HepG2 (cell line): Measurements from ENCODE around the gene TALDO1. TPM values are rescaled to one million over a fixed set of nuclear protein-coding genes. Genes with fewer than 3 reads are reported as not detected.
A peak's percentile ranks its signal among the peaks of the same experiment; 100 is the strongest.

Source experiments
- ATAC-seq: fragments of 200-7000 bp; cut with Tn5 transposase; 3 replicates; pipeline ENCODE4 v1.9.1; 2020; ENCODE audit warnings: mild to moderate bottlenecking, moderate library complexity
- BruUV-seq: library from RNA; stranded (reverse); fragments of 400-500 nt; replicated peaks from 2 replicates; lab custom pipeline; 2021; lab: Mats Ljungman, UMichigan
- CTCF ChIA-PET: fragments of 300-600 bp; formaldehyde crosslinking; extraction: SDS; loops from one replicate; lab custom pipeline; 2021; ENCODE audit warnings: low total read pairs, inconsistent platforms, low intra/inter-chr PET ratio; lab: Yijun Ruan, JAX
- POLR2A ChIA-PET: fragments of 350-600 bp; sonication (Branson Sonifier 250); formaldehyde crosslinking; loops from one replicate; lab custom pipeline; 2020; ENCODE audit warnings: antibody characterized with exemption, inconsistent platforms; lab: Yijun Ruan, JAX
- DNase-seq: peaks from one replicate; pipeline ENCODE4 v3.0.0-alpha.2; 2015; ENCODE audit warnings: low spot score
- FAIRE-seq: peaks from 3 replicates; lab custom pipeline; 2011; peaks lifted over from hg19 to GRCh38; lab: Jason Lieb, UNC
- H2AFZ ChIP-seq: one replicate; pipeline ENCODE4 v1.6.1; 2011; ENCODE audit warnings: low read length, inconsistent platforms
- H3K27ac ChIP-seq: fragments of 300-600 bp; 3 replicates; pipeline ENCODE4 v1.8.0; 2011; ENCODE audit warnings: mixed run types, mild to moderate bottlenecking, mixed read lengths, low read length, inconsistent platforms; ENCODE audit not compliant: insufficient read depth; ENCODE audit errors: extremely low read length
- H3K27me3 ChIP-seq, 2 experiments: fragments of 200-600 bp in 1 of 2; 2 replicates in 1 of 2; 3 replicates in 1 of 2; pipeline versions ENCODE4 v1.6.0 to v1.8.0; 2011; ENCODE audit warnings: low read length in 2 of 2, mild to moderate bottlenecking in 2 of 2, moderate library complexity in 2 of 2, inconsistent platforms in 1 of 2; ENCODE audit not compliant: insufficient read depth in 2 of 2, control insufficient read depth in 1 of 2
- H3K36me3 ChIP-seq, 2 experiments: fragments of 200-600 bp in 1 of 2; replicated peaks in 1 of 2; 2 replicates in 1 of 2; 3 replicates in 1 of 2; pipeline versions ENCODE4 v1.5.1 to v1.8.0; 2011; ENCODE audit warnings: low read length in 2 of 2, inconsistent platforms in 1 of 2; ENCODE audit not compliant: insufficient read depth in 2 of 2, control insufficient read depth in 1 of 2
- H3K4me1 ChIP-seq: 2 replicates; pipeline ENCODE4 v1.5.1; 2012; ENCODE audit warnings: low read length, inconsistent platforms; ENCODE audit not compliant: insufficient read depth
- H3K4me2 ChIP-seq: 2 replicates; pipeline ENCODE4 v1.6.0; 2011; ENCODE audit warnings: low read depth, low read length, inconsistent platforms
- H3K4me3 ChIP-seq, 3 experiments: fragments of 200-600 bp in 1 of 3; sonication (generic), shearing (Covaris generic) in 1 of 3; replicated peaks in 1 of 3; 2 replicates each; pipeline ENCODE4 v1.5.1; 2011 to 2016; ENCODE audit warnings: low read length in 3 of 3, inconsistent platforms in 2 of 3, low read depth in 2 of 3, mild to moderate bottlenecking in 2 of 3, control low read depth in 1 of 3, mixed read lengths in 1 of 3; ENCODE audit not compliant: insufficient read depth in 1 of 3
- H3K79me2 ChIP-seq: one replicate; pipeline ENCODE4 v1.6.1; 2011; ENCODE audit warnings: low read length, inconsistent platforms; ENCODE audit not compliant: insufficient read depth
- H3K9ac ChIP-seq: 2 replicates; pipeline ENCODE4 v1.6.0; 2011; ENCODE audit warnings: mild to moderate bottlenecking, low read depth, low read length, inconsistent platforms; ENCODE audit not compliant: insufficient read depth
- H3K9me3 ChIP-seq: 2 replicates; pipeline ENCODE4 v1.5.1; 2012; ENCODE audit warnings: mild to moderate bottlenecking, low read length
- H4K20me1 ChIP-seq: 2 replicates; pipeline ENCODE4 v1.6.0; 2011; ENCODE audit warnings: inconsistent platforms, mild to moderate bottlenecking, low read length, moderate library complexity; ENCODE audit not compliant: insufficient read depth
- AGO1 ChIP-seq: fragments of 200-400 bp; formaldehyde crosslinking; IDR thresholded peaks from 2 replicates; pipeline ENCODE4 v1.6.1; 2017; ENCODE audit warnings: mild to moderate bottlenecking, low read depth, low read length, moderate library complexity; ENCODE audit not compliant: poor library complexity, severe bottlenecking
- DPF2 ChIP-seq: sonication (generic); formaldehyde crosslinking; IDR thresholded peaks from 2 replicates; pipeline ENCODE4 v1.4.0; 2020; ENCODE audit warnings: mild to moderate bottlenecking, low read depth, missing genetic modification reagents, borderline replicate concordance
- HNRNPLL ChIP-seq: fragments of 200-400 bp; formaldehyde crosslinking; IDR thresholded peaks from 2 replicates; pipeline ENCODE4 v1.6.1; 2017; ENCODE audit warnings: mild to moderate bottlenecking, low read depth, low read length; ENCODE audit not compliant: poor library complexity, severe bottlenecking
- MIER3 ChIP-seq: IDR thresholded peaks from 2 replicates; pipeline ENCODE4 v1.6.1; 2016; ENCODE audit warnings: missing compliant biosample characterization, borderline replicate concordance
- TARDBP ChIP-seq: sonication (generic); formaldehyde crosslinking; IDR thresholded peaks from 2 replicates; pipeline ENCODE4 v1.8.0; 2022; ENCODE audit warnings: mild to moderate bottlenecking, missing genetic modification reagents
- TBX2 ChIP-seq: sonication (generic); formaldehyde crosslinking; IDR thresholded peaks from 2 replicates; pipeline ENCODE4 v1.5.0; 2020; ENCODE audit warnings: missing genetic modification reagents, mild to moderate bottlenecking, borderline replicate concordance
- ZBTB10 ChIP-seq: sonication (generic); formaldehyde crosslinking; IDR thresholded peaks from 2 replicates; pipeline ENCODE4 v1.4.0; 2020; ENCODE audit warnings: missing genetic modification reagents, borderline replicate concordance
- ZFX ChIP-seq: sonication (generic); formaldehyde crosslinking; IDR thresholded peaks from 2 replicates; pipeline ENCODE4 v1.4.0; 2020; ENCODE audit warnings: mild to moderate bottlenecking, low read depth, missing genetic modification reagents, moderate library complexity
- ZNF224 ChIP-seq: sonication (generic); formaldehyde crosslinking; IDR thresholded peaks from 2 replicates; pipeline ENCODE4 v1.5.0; 2020; ENCODE audit warnings: mild to moderate bottlenecking, missing genetic modification reagents
- ZNF225 ChIP-seq: sonication (generic); formaldehyde crosslinking; IDR thresholded peaks from 2 replicates; pipeline ENCODE4 v1.4.0; 2020; ENCODE audit warnings: mild to moderate bottlenecking, missing genetic modification reagents
- ZNF331 ChIP-seq: sonication (generic); formaldehyde crosslinking; IDR thresholded peaks from 2 replicates; pipeline ENCODE4 v1.4.0; 2020; ENCODE audit warnings: missing genetic modification reagents
- ZNF772 ChIP-seq: sonication (generic); formaldehyde crosslinking; IDR thresholded peaks from 2 replicates; pipeline ENCODE4 v1.5.0; 2020; ENCODE audit warnings: mild to moderate bottlenecking, missing genetic modification reagents
- WGBS: methylation state at CpG from one replicate; pipeline ENCODE4 v1.1.6; 2017; ENCODE audit warnings: low lambda C conversion rate; 5-methylcytosine and 5-hydroxymethylcytosine counted together
- in situ Hi-C: cut with HindIII; loops from 2 replicates; pipeline ENCODE4 v1.10.0; 2017; ENCODE audit warnings: low pct_unique_long_range_greater_than_20kb; ENCODE audit not compliant: extremely low pct_ligation_motif_present
- intact Hi-C: fragments of 100-400 bp; cut with micrococcal nuclease; formaldehyde crosslinking; loops from one replicate; pipeline ENCODE4 v1.10.0; 2022; ENCODE audit not compliant: unreplicated experiment
- polyA plus RNA-seq, 8 experiments: library from polyadenylated mRNA; depleted of rRNA in 3 of 8; stranded (reverse) in 7 of 8; unstranded in 1 of 8; fragments of >200 nt; fragmentation: Illumina TruSeq in 4 of 8; extraction: Trizol in 4 of 8; gene quantifications; 2 replicates each; pipeline versions ENCODE4 v1.2.1 to v1.2.3, GENCODE V29; 2011 to 2016; ENCODE audit warnings: low read depth in 4 of 8, missing spikeins in 1 of 8, mixed read lengths in 1 of 8; ENCODE audit not compliant: insufficient read depth in 1 of 8
- total RNA-seq, 5 experiments: library from RNA; depleted of rRNA; stranded (reverse); fragments of >200 nt; fragmentation: Illumina TruSeq; extraction: Trizol; gene quantifications; 2 replicates each; pipeline ENCODE4 v1.2.3, GENCODE V29; 2016; ENCODE audit warnings: low read depth in 1 of 5
- TF ChIP-seq, protein P1 (sequence below): sonication (generic); formaldehyde crosslinking; IDR thresholded peaks from 2 replicates; pipeline ENCODE4 v1.5.0; 2020; ENCODE audit warnings: mild to moderate bottlenecking, missing genetic modification reagents, borderline replicate concordance
- TF ChIP-seq, protein P2 (sequence below): sonication (generic); formaldehyde crosslinking; IDR thresholded peaks from 2 replicates; pipeline ENCODE4 v1.5.0; 2020; ENCODE audit warnings: missing genetic modification reagents, mild to moderate bottlenecking, borderline replicate concordance

The TALDO1 gene
- total and polyA plus RNA-seq, 2 of the 13 experiments (the other 11 are each of a cell fraction or from before 2014, with no cell fraction given) = 107 to 240 TPM

GRCh38 chr11:803770-804598 lies 56.7 kb downstream of the TALDO1 start (continued):
- TF ChIP-seq MIER3 (no peak), ZFX (CRISPR knock-in tag) (peak; percentile 48; the same call in 1 of the 2 replicates), AGO1 (peak; percentile 74), TBX2 (CRISPR knock-in tag) (0 out of 2 replicates have a peak, but pooled peaks have one; percentile 18), ZNF225 (CRISPR knock-in tag) (no peak), ZNF224 (CRISPR knock-in tag) (0 out of 2 replicates have a peak, but pooled peaks have one; percentile 29), DPF2 (CRISPR knock-in tag) (0 out of 2 replicates have a peak, but pooled peaks have one; percentile 18)

GRCh38 chr11:804599-804964 lies 57.3 kb downstream of the TALDO1 start:
- FAIRE-seq (no peak), DNase-seq (no peak), ATAC-seq (no peak; the same call in 1 of the 3 replicates)
- no peak overlapping the region for H2AFZ ChIP-seq
- H3K4me1 ChIP-seq = peaks cover 36% of the 10 kb centered on the region
- H3K4me3 ChIP-seq = peak overlapping the region; percentile 60 to 82 (median 80)
- peak overlapping the region; percentile 79 for H3K9ac ChIP-seq
- H3K9me3 ChIP-seq = no peaks in the 10 kb centered on the region
- no peaks in the 10 kb centered on the region; a peak in 1 of 5 replicates for H3K27me3 ChIP-seq
- H3K27ac ChIP-seq = peak overlapping the region; percentile 19
- no TSS peak for BruUV-seq
- peaks cover 7 to 8% of the 10 kb centered on the region in 2 experiments; a peak in 3 of 5 replicates for H3K36me3 ChIP-seq
- POLR2A ChIA-PET = interaction anchor here (1.5 to 4.6 kb wide), 5 partner anchors 8 to 34 kb away, joined by 6 to 56 read pairs (median 7); partner anchors contain the start of gene PNPLA2
- intact Hi-C loops (no loop called here), in situ Hi-C loops (no loop called here)
- CTCF ChIA-PET = no interaction called here
- no peaks in the 10 kb centered on the region for H4K20me1 ChIP-seq
- 3% methylated on average over 6 of the region's 18 CpGs for WGBS
- peak overlapping the region; percentile 94 for H3K4me2 ChIP-seq
- peaks cover 25% of the 10 kb centered on the region for H3K79me2 ChIP-seq
- TF ChIP-seq HNRNPLL (no peak), TARDBP (CRISPR knock-in tag) (0 out of 2 replicates have a peak, but pooled peaks have one; percentile 5), ZNF772 (0 out of 2 replicates have a peak, but pooled peaks have one; percentile 1), ZNF331 (no peak), ZBTB10 (peak; percentile 54; the same call in 1 of the 2 replicates)
- TF ChIP-seq, protein P1, sequence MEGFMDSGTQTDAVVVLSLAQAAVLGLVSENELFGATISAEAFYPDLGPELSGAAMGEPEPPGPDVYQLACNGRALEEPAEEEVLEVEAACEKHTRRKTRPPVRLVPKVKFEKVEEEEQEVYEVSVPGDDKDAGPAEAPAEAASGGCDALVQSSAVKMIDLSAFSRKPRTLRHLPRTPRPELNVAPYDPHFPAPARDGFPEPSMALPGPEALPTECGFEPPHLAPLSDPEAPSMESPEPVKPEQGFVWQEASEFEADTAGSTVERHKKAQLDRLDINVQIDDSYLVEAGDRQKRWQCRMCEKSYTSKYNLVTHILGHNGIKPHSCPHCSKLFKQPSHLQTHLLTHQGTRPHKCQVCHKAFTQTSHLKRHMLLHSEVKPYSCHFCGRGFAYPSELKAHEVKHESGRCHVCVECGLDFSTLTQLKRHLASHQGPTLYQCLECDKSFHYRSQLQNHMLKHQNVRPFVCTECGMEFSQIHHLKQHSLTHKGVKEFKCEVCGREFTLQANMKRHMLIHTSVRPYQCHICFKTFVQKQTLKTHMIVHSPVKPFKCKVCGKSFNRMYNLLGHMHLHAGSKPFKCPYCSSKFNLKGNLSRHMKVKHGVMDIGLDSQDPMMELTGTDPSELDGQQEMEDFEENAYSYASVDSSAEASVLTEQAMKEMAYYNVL (CRISPR knock-in tag) = 0 out of 2 replicates have a peak, but pooled peaks have one; percentile 5
- TF ChIP-seq, protein P2, sequence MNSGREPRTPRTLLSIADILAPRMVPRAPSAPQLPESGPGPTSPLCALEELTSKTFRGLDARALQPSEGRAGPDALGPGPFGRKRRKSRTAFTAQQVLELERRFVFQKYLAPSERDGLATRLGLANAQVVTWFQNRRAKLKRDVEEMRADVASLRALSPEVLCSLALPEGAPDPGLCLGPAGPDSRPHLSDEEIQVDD (CRISPR knock-in tag) = 0 out of 2 replicates have a peak, but pooled peaks have one; percentile 9
